Middle frontal gyrus (tissue), 1 donor: ENCODE data around the gene RFNG.
"Not testable (repeated sequence)": the region's sequence is repeated elsewhere in the genome, so short reads cannot be mapped to it uniquely, and the experiment has no call there.

Experiments used
- DNase-seq: peaks from one replicate; pipeline ENCODE4 v3.0.0-alpha.2; 2015; ENCODE audit warnings: low spot score; ENCODE audit errors: extremely low spot score

Gene RFNG

GRCh38 chr17:82043507-82043906, 8.1 kb downstream of the RFNG start:
- no peak for DNase-seq

DNA sequence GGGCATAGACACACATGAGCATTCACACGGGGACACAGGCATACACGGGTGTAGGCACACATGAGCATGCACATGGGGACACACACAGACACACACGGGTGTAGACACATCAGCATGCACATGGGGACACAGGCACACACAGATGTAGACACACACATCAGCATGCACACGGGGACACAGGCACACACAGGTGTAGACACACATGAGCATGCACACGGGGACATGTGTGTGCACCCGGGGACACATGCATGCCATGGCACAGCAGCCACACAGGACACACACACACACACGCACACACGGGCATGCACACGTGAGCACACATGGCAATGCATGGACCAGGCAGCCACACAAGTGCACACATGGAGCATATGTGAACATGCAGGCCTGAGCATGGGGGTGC, 9.0 kb downstream of the RFNG start:
- DNase-seq: no peak

GRCh38 chr17:82041144-82041814, 10.3 kb downstream of the RFNG start:
- no peak for DNase-seq

- DNase-seq: no peak
These were observed 11.8 kb downstream of the RFNG start for GRCh38 chr17:82039695-82040299.

GRCh38 chr17:82038796-82039409, 12.7 kb downstream of the RFNG start:
- not testable (repeated sequence) for DNase-seq

- DNase-seq: no peak
These were observed 13.8 kb downstream of the RFNG start for GRCh38 chr17:82037889-82038195.

DNA sequence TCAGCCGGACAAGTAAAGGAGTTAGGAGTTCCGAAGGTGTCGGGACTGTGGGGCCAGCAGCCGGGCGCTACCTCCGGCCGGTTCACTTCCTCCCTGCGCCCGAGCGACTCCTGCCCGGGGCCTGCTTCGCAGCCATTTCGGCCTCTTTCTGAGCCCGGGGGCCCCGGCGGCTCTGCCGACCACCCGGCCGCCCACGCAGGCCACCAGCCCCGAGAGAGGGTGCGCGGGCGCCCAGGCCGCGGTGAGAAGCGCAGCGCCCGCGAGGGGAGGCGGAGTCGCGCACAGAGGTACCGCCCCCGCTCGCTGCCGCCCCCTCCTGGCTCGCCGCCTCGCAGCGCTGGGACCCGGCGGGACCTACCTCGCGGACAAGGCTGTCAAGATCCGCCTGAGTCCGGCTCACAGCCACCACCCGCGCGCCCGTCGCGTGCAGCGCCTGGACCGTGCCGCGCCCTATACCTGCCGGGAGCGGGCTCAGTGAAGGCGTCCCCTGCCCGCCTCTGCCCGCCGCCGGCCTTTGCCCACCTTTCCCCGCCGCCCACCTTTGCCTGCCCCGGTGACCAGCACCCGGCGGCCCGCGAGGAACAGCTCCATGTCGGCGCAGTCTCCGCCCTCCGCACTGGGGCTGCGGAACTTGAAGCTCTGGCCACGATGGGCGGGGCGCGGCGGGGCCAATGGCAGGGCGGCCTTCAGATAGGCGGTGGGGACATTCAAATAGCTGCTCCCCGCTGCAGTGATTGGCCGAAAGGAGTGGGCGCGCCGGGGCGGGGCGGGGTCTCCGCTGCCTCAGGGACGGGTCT, 14.3 kb downstream of the RFNG start, which contains the start of gene DCXR:
DCXR (minus strand) TSS at position 606 of the 797 bp plus-strand sequence; CDS start at position 591, 15 bp downstream.
- peak; percentile 84 for DNase-seq

- DNase-seq: no peak
These were observed 14.9 kb downstream of the RFNG start for GRCh38 chr17:82036634-82037091.

GRCh38 chr17:82035956-82036633, 15.5 kb downstream of the RFNG start:
- DNase-seq: no peak

DNA sequence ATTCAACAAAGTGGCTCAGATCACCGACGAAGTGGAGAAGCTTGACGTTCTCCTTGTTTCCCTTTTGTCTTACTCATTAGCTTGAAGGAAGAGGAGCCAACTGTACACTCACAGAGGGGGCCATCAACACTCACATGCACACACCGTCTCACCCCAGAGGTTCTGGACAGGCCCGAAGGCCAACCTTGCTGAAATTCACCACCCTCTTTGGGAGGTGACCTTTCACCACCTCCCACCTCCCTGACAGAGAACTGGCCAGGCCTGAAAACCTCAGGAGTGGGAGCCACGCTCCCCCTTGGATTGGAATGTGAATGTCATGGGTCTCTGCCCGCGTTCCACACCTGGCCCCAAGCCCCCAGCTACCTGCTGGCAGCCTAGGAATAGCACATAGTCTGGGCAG, 16.1 kb downstream of the RFNG start:
- DNase-seq: no peak

- DNase-seq: no peak
These were observed 17.1 kb downstream of the RFNG start for GRCh38 chr17:82034371-82035011.

GRCh38 chr17:82033359-82034085, 18.1 kb downstream of the RFNG start:
- no peak for DNase-seq

DNA sequence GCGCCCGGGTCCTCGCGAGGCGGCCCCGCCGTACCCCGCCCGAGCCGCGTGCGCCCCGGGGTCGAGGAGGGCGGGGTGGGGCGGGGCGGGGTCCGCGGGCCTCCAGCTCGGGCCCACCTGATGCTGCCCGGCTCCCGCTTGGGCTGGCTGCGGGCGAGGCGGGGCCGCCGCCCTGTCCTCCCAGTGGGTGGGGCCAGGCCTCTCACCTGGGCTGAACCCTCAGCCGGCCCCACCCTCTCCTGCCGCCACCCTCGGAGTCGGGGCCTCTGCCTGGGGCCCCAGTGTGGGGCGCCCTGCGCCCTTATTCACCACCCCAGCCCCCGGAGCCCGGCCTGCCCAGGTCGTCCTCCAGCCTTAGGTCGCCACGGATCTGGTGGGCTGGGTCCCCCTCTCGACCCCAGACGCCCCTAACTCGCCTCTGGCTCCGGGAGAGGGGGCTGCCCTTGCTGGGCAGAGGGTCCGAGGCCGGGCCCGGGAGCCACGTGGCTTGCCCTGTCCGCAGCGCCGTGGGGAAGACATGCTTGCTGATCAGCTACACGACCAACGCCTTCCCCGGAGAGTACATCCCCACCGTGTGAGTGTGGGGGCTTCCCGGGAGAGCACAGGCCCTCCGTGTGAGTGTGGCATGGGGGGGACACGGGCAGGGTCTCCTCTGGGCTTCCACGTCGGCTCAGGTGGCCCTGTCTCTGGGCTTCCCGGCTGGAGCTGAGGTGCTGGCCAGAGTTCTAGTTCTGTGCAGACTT, 19.6 kb downstream of the RFNG start:
- no peak for DNase-seq

DNA sequence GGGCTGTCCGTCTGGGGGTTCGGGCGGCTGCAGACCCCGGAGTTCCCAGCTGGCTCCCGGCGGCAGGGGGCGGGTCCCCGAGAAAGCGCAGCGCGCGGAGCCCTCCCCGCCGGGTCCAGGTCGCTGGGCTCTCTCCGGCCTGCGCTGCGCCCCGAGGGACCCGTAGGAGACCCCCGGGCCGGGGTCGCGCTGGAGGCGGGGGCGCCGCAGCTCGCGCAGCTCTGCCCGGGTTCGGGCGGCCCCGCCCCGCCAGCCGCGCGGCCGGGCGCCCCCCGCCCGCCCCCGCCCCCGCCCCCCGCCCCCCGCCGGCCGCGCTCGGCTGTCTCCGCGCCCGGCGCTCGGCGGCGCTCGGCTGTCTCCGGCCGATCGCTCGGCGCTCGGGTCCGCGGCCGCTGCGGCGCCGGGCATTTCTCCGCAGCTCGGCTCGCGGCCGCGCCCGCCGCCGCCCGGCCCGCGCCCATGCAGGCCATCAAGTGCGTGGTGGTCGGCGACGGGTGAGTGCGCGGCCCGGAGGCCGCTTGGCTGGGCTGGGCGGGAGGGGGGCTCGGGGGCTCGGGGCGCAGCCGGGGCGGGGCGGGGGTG, 20.2 kb downstream of the RFNG start, which contains the start of gene RAC3:
RAC3 (plus strand) TSS at position 376 of the 582 bp plus-strand sequence; CDS start at position 460, 84 bp downstream.
- no peak for DNase-seq

- DNase-seq: peak; percentile 65
These were observed 20.9 kb downstream of the RFNG start for GRCh38 chr17:82030470-82031302.

DNA sequence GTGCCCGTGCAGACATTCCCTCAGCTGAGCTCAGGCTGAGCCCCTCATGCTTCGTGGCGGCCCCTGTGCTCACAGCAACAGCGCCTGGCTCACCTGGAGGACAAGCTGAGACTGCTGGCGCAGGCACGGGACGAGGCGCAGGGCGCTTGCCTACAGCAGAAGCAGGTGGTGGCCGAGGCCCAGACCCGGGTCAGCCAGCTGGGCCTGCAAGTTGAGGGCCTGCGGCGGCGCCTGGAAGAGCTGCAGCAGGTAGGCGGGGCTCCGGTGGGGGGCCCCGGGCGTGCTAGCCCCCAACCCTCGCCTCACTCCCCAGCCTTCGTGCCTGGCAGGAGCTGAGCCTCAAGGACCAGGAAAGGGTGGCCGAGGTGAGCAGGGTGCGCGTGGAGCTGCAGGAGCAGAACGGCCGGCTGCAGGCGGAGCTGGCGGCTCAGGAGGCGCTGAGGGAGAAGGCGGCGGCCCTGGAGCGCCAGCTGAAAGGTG, 21.6 kb downstream of the RFNG start:
- DNase-seq: no peak

- DNase-seq: no peak
These were observed 22.2 kb downstream of the RFNG start for GRCh38 chr17:82029391-82029790.

GRCh38 chr17:82028966-82029365, 22.6 kb downstream of the RFNG start:
- no peak for DNase-seq
